GM12878 (cell line): ENCODE results near the gene RECK. TPM values are rescaled to one million over a fixed set of nuclear protein-coding genes. Genes with fewer than 3 reads are reported as not detected.

Experiments
- ATAC-seq: fragments of 200-7000 bp; cut with Tn5 transposase; 3 replicates; pipeline ENCODE4 v1.9.1; 2020; ENCODE audit warnings: mild to moderate bottlenecking, moderate library complexity
- BruUV-seq: library from RNA; stranded (reverse); fragments of 400-500 nt; replicated peaks from 2 replicates; lab custom pipeline; 2021; lab: Mats Ljungman, UMichigan
- CTCF ChIA-PET: fragments of 300-600 bp; sonication (Branson Sonifier 250); formaldehyde crosslinking; extraction: SDS; loops from one replicate; lab custom pipeline; 2021; ENCODE audit warnings: inconsistent platforms; lab: Yijun Ruan, JAX
- POLR2A ChIA-PET: fragments of 350-600 bp; formaldehyde crosslinking; extraction: SDS; loops from one replicate; lab custom pipeline; 2021; ENCODE audit warnings: inconsistent platforms; lab: Charles Lee
- RAD21 ChIA-PET: fragments of 300-600 bp; sonication (Branson Sonifier 250); formaldehyde crosslinking; loops from one replicate; lab custom pipeline; 2023; ENCODE audit warnings: antibody characterized with exemption; ENCODE audit not compliant: unreplicated experiment; lab: Charles Lee
- SMC1A ChIA-PET: fragments of 300-600 bp; sonication (Branson Sonifier 250); formaldehyde crosslinking; loops from one replicate; lab custom pipeline; 2023; ENCODE audit not compliant: unreplicated experiment, uncharacterized antibody; lab: Charles Lee
- DNase-seq: peaks from one replicate; pipeline ENCODE4 v3.0.0-alpha.2; 2011; ENCODE audit warnings: low read depth, low spot score
- FAIRE-seq: peaks from 3 replicates; lab custom pipeline; 2011; peaks lifted over from hg19 to GRCh38; lab: Jason Lieb, UNC
- H2AFZ ChIP-seq: 2 replicates; pipeline ENCODE4 v1.6.0; 2011; ENCODE audit warnings: low read depth, low read length, control low read depth; ENCODE audit not compliant: control insufficient read depth
- H3K27ac ChIP-seq: 2 replicates; pipeline ENCODE4 v1.5.1; 2011; ENCODE audit warnings: control low read depth; ENCODE audit not compliant: control insufficient read depth, insufficient read depth
- H3K27me3 ChIP-seq, 2 experiments: replicated peaks in 1 of 2; 2 replicates each; pipeline versions ENCODE4 v1.6.0 to v1.6.1; 2011; ENCODE audit warnings: low read length in 1 of 2; ENCODE audit not compliant: control insufficient read depth in 2 of 2, insufficient read depth in 2 of 2
- H3K36me3 ChIP-seq, 2 experiments: 2 replicates each; pipeline ENCODE4 v1.5.1; 2011; ENCODE audit warnings: low read length in 1 of 2; ENCODE audit not compliant: control insufficient read depth in 2 of 2, insufficient read depth in 2 of 2
- H3K4me1 ChIP-seq: 2 replicates; pipeline ENCODE4 v1.6.1; 2011; ENCODE audit warnings: mild to moderate bottlenecking, low read length, moderate library complexity, mixed read lengths; ENCODE audit not compliant: control insufficient read depth, insufficient read depth
- H3K4me2 ChIP-seq: 2 replicates; pipeline ENCODE4 v1.6.0; 2011; ENCODE audit warnings: control low read depth; ENCODE audit not compliant: control insufficient read depth, insufficient read depth
- H3K4me3 ChIP-seq: fragments of 200-600 bp; sonication (generic); 2 replicates; pipeline ENCODE4 v1.5.1; 2016
- H3K79me2 ChIP-seq: 2 replicates; pipeline ENCODE4 v1.6.0; 2011; ENCODE audit warnings: low read length; ENCODE audit not compliant: control insufficient read depth, insufficient read depth
- H3K9ac ChIP-seq: 2 replicates; pipeline ENCODE4 v1.8.0; 2011; ENCODE audit warnings: low read length, control low read depth, mixed read lengths; ENCODE audit not compliant: control insufficient read depth, insufficient read depth
- H3K9me3 ChIP-seq: replicated peaks from 3 replicates; pipeline ENCODE4 v1.5.1; 2011; ENCODE audit warnings: mild to moderate bottlenecking, low read length; ENCODE audit not compliant: control insufficient read depth, insufficient read depth
- H4K20me1 ChIP-seq: 2 replicates; pipeline ENCODE4 v1.6.0; 2011; ENCODE audit not compliant: control insufficient read depth, insufficient read depth
- BMI1 ChIP-seq: fragments of 450-650 bp; IDR thresholded peaks from 2 replicates; pipeline ENCODE4 v1.6.1; 2016; ENCODE audit warnings: mild to moderate bottlenecking, moderate library complexity, borderline replicate concordance
- CBX5 ChIP-seq: sonication (generic); IDR thresholded peaks from 2 replicates; pipeline ENCODE4 v1.6.1; 2016; ENCODE audit warnings: low read depth, moderate library complexity, mild to moderate bottlenecking, inconsistent platforms
- CHD4 ChIP-seq: fragments of 200-600 bp; sonication (generic); IDR thresholded peaks from 2 replicates; pipeline ENCODE4 v1.6.1; 2016; ENCODE audit warnings: mild to moderate bottlenecking
- CREB1 ChIP-seq: IDR thresholded peaks from 2 replicates; pipeline ENCODE4 v1.6.1; 2012; ENCODE audit warnings: low read depth, mild to moderate bottlenecking, inconsistent platforms
- DPF2 ChIP-seq: fragments of 450-650 bp; IDR thresholded peaks from 2 replicates; pipeline ENCODE4 v1.6.1; 2017; ENCODE audit warnings: mild to moderate bottlenecking
- EP300 ChIP-seq, 2 experiments: fragments of 150-350 bp in 1 of 2; IDR thresholded peaks; 2 replicates each; pipeline ENCODE4 v1.6.1; 2011 to 2012; ENCODE audit warnings: low read depth in 2 of 2, low read length in 2 of 2, borderline replicate concordance in 1 of 2, improper control_type of control experiment in 1 of 2, inconsistent platforms in 1 of 2; ENCODE audit not compliant: control insufficient read depth in 1 of 2
- KLF5 ChIP-seq: fragments of 450-650 bp; IDR thresholded peaks from 2 replicates; pipeline ENCODE4 v1.6.1; 2014; ENCODE audit warnings: mild to moderate bottlenecking; ENCODE audit not compliant: partially characterized antibody
- MEF2A ChIP-seq: IDR thresholded peaks from 2 replicates; pipeline ENCODE4 v1.6.1; 2011; ENCODE audit warnings: low read depth, mild to moderate bottlenecking, low read length, moderate library complexity; ENCODE audit not compliant: insufficient read depth
- MTA3 ChIP-seq: IDR thresholded peaks from 2 replicates; pipeline ENCODE4 v1.6.1; 2012; ENCODE audit warnings: low read length, inconsistent platforms, borderline replicate concordance
- RUNX3 ChIP-seq: IDR thresholded peaks from 2 replicates; pipeline ENCODE4 v1.6.1; 2012; ENCODE audit warnings: low read length, inconsistent platforms
- ZNF207 ChIP-seq: fragments of 450-650 bp; IDR thresholded peaks from 2 replicates; pipeline ENCODE4 v1.6.1; 2014; ENCODE audit warnings: antibody characterized with exemption, mild to moderate bottlenecking, borderline replicate concordance
- WGBS: methylation state at CpG from one replicate; pipeline ENCODE4 v1.1.6; 2016; ENCODE audit warnings: low lambda C conversion rate; ENCODE audit not compliant: insufficient replicate concordance, insufficient coverage; ENCODE audit errors: missing lambda C conversion rate; 5-methylcytosine and 5-hydroxymethylcytosine counted together
- in situ Hi-C: fragments of 300-500 bp; cut with MboI; formaldehyde crosslinking; loops from 9 replicates; pipeline ENCODE4 v1.14.3; 2018; ENCODE audit warnings: mixed read lengths
- intact Hi-C: fragments of 100-400 bp; cut with micrococcal nuclease; formaldehyde crosslinking; loops from one replicate; pipeline ENCODE4 v1.14.2; 2022; ENCODE audit not compliant: unreplicated experiment
- polyA plus RNA-seq, 11 experiments: library from polyadenylated mRNA; depleted of rRNA in 4 of 11; unstranded in 6 of 11; stranded (reverse) in 5 of 11; fragments of >200 nt; fragmentation: Nextera tagmentation in 4 of 11; fragmentation: Illumina TruSeq in 1 of 11; extraction: Ambion mirVana in 4 of 11; extraction: Trizol in 1 of 11; gene quantifications; 1 replicate in 1 of 11; 2 replicates in 10 of 11; pipeline versions ENCODE4 v1.2.1 to v1.2.3, GENCODE V29; 2011 to 2016; ENCODE audit warnings: inconsistent platforms in 2 of 11, missing spikeins in 2 of 11, low read depth in 1 of 11
- total RNA-seq, 4 experiments: library from RNA; depleted of rRNA in 3 of 4; stranded (reverse); fragments of >200 nt in 3 of 4; fragmentation: Illumina TruSeq in 1 of 4; extraction: Trizol in 1 of 4; gene quantifications; 2 replicates each; pipeline versions ENCODE4 v1.2.1 to v1.2.3, GENCODE V29; 2013 to 2021
- TF ChIP-seq, protein P1 (sequence below): fragments of 450-650 bp; IDR thresholded peaks from 2 replicates; pipeline ENCODE4 v1.6.1; 2018; ENCODE audit warnings: borderline replicate concordance, mild to moderate bottlenecking; ENCODE audit not compliant: partially characterized antibody
- TF ChIP-seq, protein P2 (sequence below): IDR thresholded peaks from 2 replicates; pipeline ENCODE4 v1.6.1; 2011; ENCODE audit warnings: mild to moderate bottlenecking, low read depth, low read length, moderate library complexity; ENCODE audit not compliant: insufficient replicate concordance

RECK gene
- total and polyA plus RNA-seq, 10 of the 15 experiments (the other 5 are each of a cell fraction or from before 2014, with no cell fraction given), result 0.02 to 0.40 (median 0.13) TPM

GRCh38 chr9:36141288-36141687 is 104.6 kb downstream of the RECK start:
- Histone ChIP-seq H3K4me1 (peaks cover 45% of the 10 kb centered on the region), H3K4me2 (no peak overlapping the region), H3K9ac (no peak overlapping the region), H3K79me2 (no peaks in the 10 kb centered on the region), H3K4me3 (no peak overlapping the region), H3K36me3 (no peaks in the 10 kb centered on the region), H2AFZ (no peak overlapping the region), H3K27me3 (peaks cover 7 to 8% of the 10 kb centered on the region in 2 experiments; a peak in 3 of 4 replicates), H3K27ac (no peak overlapping the region), H4K20me1 (no peaks in the 10 kb centered on the region), H3K9me3 (peaks cover 2% of the 10 kb centered on the region; the same call in 1 of the 3 replicates)
- CTCF ChIA-PET, result interaction anchor here (2.3 kb wide), 1 partner anchor 23 kb away, joined by 7 read pairs; no protein-coding TSS in a partner anchor
- RAD21 ChIA-PET, result interaction anchor here (0.6 to 1.1 kb wide), 2 partner anchors 11 to 25 kb away, joined by 3 read pairs; no protein-coding TSS in a partner anchor
- BruUV-seq, result no TSS peak
- FAIRE-seq, result no peak
- in situ Hi-C loops, result no loop called here
- POLR2A ChIA-PET, result no interaction called here
- WGBS, result 96% methylated on average over 3 of the region's 4 CpGs
- SMC1A ChIA-PET, result no interaction called here
- DNase-seq, result no peak
- intact Hi-C loops, result no loop called here
- TF ChIP-seq EP300 (IDR thresholded peaks at IDR 0.05; ENCODE audit: borderline replicate concordance in 1 of 2, control insufficient read depth in 1 of 2, low read depth in 2 of 2, low read length in 2 of 2), result no peak
- no peak for TF ChIP-seq CHD4
- TF ChIP-seq RUNX3, result no peak
- TF ChIP-seq DPF2, result no peak
- TF ChIP-seq CBX5, result no peak
- TF ChIP-seq MEF2A, result no peak
- TF ChIP-seq MTA3, result no peak
- TF ChIP-seq, protein P1, sequence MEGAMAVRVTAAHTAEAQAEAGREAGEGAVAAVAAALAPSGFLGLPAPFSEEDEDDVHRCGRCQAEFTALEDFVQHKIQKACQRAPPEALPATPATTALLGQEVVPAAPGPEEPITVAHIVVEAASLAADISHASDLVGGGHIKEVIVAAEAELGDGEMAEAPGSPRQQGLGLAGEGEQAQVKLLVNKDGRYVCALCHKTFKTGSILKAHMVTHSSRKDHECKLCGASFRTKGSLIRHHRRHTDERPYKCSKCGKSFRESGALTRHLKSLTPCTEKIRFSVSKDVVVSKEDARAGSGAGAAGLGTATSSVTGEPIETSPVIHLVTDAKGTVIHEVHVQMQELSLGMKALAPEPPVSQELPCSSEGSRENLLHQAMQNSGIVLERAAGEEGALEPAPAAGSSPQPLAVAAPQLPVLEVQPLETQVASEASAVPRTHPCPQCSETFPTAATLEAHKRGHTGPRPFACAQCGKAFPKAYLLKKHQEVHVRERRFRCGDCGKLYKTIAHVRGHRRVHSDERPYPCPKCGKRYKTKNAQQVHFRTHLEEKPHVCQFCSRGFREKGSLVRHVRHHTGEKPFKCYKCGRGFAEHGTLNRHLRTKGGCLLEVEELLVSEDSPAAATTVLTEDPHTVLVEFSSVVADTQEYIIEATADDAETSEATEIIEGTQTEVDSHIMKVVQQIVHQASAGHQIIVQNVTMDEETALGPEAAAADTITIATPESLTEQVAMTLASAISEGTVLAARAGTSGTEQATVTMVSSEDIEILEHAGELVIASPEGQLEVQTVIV, result no peak
- no peak for TF ChIP-seq KLF5
- no peak for TF ChIP-seq BMI1
- TF ChIP-seq ZNF207, result no peak
- TF ChIP-seq CREB1, result no peak
- TF ChIP-seq, protein P2, sequence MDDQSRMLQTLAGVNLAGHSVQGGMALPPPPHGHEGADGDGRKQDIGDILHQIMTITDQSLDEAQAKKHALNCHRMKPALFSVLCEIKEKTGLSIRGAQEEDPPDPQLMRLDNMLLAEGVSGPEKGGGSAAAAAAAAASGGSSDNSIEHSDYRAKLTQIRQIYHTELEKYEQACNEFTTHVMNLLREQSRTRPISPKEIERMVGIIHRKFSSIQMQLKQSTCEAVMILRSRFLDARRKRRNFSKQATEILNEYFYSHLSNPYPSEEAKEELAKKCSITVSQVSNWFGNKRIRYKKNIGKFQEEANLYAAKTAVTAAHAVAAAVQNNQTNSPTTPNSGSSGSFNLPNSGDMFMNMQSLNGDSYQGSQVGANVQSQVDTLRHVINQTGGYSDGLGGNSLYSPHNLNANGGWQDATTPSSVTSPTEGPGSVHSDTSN, result no peak
- ATAC-seq, result no peak
